ENCODE results near the gene HS3ST3A1.

GRCh38 chr17:13635951-13636350 is 34.2 kb upstream of the HS3ST3A1 start:
- TF ChIP-seq CTCF (IDR thresholded peaks at IDR 0.05; ENCODE audit: low read length) (no peak), EZH2 (optimal IDR thresholded peaks at IDR 0.05; ENCODE audit: low read depth, low read length) (no peak), EZH2phosphoT487 (IDR thresholded peaks at IDR 0.05; ENCODE audit: low read length) (no peak)
